ENCODE results near the gene MBOAT1.

Gene MBOAT1

GRCh38 chr6:20198156-20198774, 14.0 kb downstream of the MBOAT1 start:
- no peak for TF ChIP-seq CTCF (IDR thresholded peaks at IDR 0.05; ENCODE audit: low read depth, low read length, missing control alignments)
- H3K4me3 ChIP-seq (ENCODE audit: low read depth, low read length) = no peak overlapping the region
- DNase-seq (ENCODE audit: low read depth) = no peak

- H3K4me3 ChIP-seq (ENCODE audit: low read depth, low read length) = no peak overlapping the region
- TF ChIP-seq CTCF (IDR thresholded peaks at IDR 0.05; ENCODE audit: low read depth, low read length, missing control alignments) = no peak
- DNase-seq (ENCODE audit: low read depth) = no peak
These were observed 15.0 kb downstream of the MBOAT1 start for GRCh38 chr6:20197251-20197650.

GRCh38 chr6:20192625-20193024, 19.6 kb downstream of the MBOAT1 start:
- DNase-seq (ENCODE audit: low read depth) = no peak
- no peak overlapping the region for H3K4me3 ChIP-seq (ENCODE audit: low read depth, low read length)
- no peak for TF ChIP-seq CTCF (IDR thresholded peaks at IDR 0.05; ENCODE audit: low read depth, low read length, missing control alignments)

- TF ChIP-seq CTCF (IDR thresholded peaks at IDR 0.05; ENCODE audit: low read depth, low read length, missing control alignments) = no peak
These were observed 20.3 kb downstream of the MBOAT1 start for GRCh38 chr6:20191992-20192391.

GRCh38 chr6:20188630-20189075, 23.6 kb downstream of the MBOAT1 start:
- no peak overlapping the region for H3K4me3 ChIP-seq (ENCODE audit: low read depth, low read length)
- no peak for TF ChIP-seq CTCF (IDR thresholded peaks at IDR 0.05; ENCODE audit: low read depth, low read length, missing control alignments)
- DNase-seq (ENCODE audit: low read depth) = no peak

More at GRCh38 chr6:20191992-20192391, 20.3 kb downstream of the MBOAT1 start:
- no peak overlapping the region for H3K4me3 ChIP-seq (ENCODE audit: low read depth, low read length)
- no peak for DNase-seq (ENCODE audit: low read depth)

GRCh38 chr6:20186981-20187380, 25.3 kb downstream of the MBOAT1 start:
- no peak overlapping the region for H3K4me3 ChIP-seq (ENCODE audit: low read depth, low read length)
- TF ChIP-seq CTCF (IDR thresholded peaks at IDR 0.05; ENCODE audit: low read depth, low read length, missing control alignments) = no peak
- DNase-seq (ENCODE audit: low read depth) = no peak

- TF ChIP-seq CTCF (IDR thresholded peaks at IDR 0.05; ENCODE audit: low read depth, low read length, missing control alignments) = no peak
- H3K4me3 ChIP-seq (ENCODE audit: low read depth, low read length) = no peak overlapping the region
- DNase-seq (ENCODE audit: low read depth) = no peak
These were observed 28.6 kb downstream of the MBOAT1 start for GRCh38 chr6:20183706-20184105.

All from GM12864 (cell line).